Activated CD4-positive, alpha-beta T cell treated with anti-CD3 and anti-CD28 coated beads, Interleukin-2, amount 10 ng/mL, durations not matched to agents 24 days and 14 days (primary cell): Measurements from ENCODE around the gene NOS1. TPM values are rescaled to one million over a fixed set of nuclear protein-coding genes. Genes with fewer than 3 reads are reported as not detected.
A peak's percentile ranks its signal among the peaks of the same experiment; 100 is the strongest.
"Not testable (repeated sequence)": the region's sequence is repeated elsewhere in the genome, so short reads cannot be mapped to it uniquely, and the experiment has no call there.

ENCODE experiments used
- DNase-seq: peaks from one replicate; pipeline ENCODE4 v3.0.0; 2022
- H3K27ac Mint-ChIP-seq: one replicate; pipeline ENCODE4 v1.8.0; 2022; ENCODE audit warnings: mild to moderate bottlenecking, mixed read lengths
- H3K27me3 Mint-ChIP-seq: one replicate; pipeline ENCODE4 v1.8.0; 2022; ENCODE audit warnings: mixed read lengths
- H3K36me3 Mint-ChIP-seq: one replicate; pipeline ENCODE4 v1.8.0; 2022; ENCODE audit warnings: low read depth, mild to moderate bottlenecking, mixed read lengths
- H3K4me1 Mint-ChIP-seq: one replicate; pipeline ENCODE4 v1.8.0; 2021; ENCODE audit warnings: mixed read lengths
- H3K4me3 Mint-ChIP-seq: one replicate; pipeline ENCODE4 v1.8.0; 2022; ENCODE audit warnings: mild to moderate bottlenecking, moderate library complexity, mixed read lengths
- H3K9me3 Mint-ChIP-seq: one replicate; pipeline ENCODE4 v1.8.0; 2021; ENCODE audit warnings: mixed read lengths
- intact Hi-C: fragments of 100-400 bp; cut with micrococcal nuclease; formaldehyde crosslinking; loops from one replicate; pipeline ENCODE4 v1.15.1; 2023
- total RNA-seq: library from RNA; stranded (reverse); gene quantifications from 2 replicates; pipeline ENCODE4 v1.2.3, GENCODE V29; 2022

The NOS1 gene
- total RNA-seq, 1 donor from 2014 or later, result not detected

DNA sequence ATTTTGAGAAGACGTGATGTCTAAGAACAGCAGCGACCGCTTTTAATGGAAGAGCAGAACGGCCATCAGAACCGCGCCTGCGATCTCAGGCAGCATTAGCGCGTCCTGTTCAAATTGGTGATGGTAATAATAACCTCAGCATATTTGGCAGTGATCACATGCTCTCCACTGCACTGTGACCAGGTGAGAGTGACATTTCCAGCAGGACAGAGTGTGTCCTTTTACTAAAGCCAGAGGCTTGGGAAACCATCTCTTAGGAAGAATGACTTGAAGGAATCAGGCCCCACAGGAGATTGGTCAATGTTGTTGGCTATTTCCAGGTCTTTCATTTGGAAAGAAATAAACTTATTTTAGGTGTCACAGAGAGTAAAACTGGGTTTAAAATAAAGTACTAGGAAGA lies 119.7 kb downstream of the NOS1 start:
- intact Hi-C loops, result no loop called here
- Mint-ChIP-seq H3K9me3 (peaks cover 7% of the 10 kb centered on the region), H3K36me3 (no peaks in the 10 kb centered on the region), H3K27me3 (no peaks in the 10 kb centered on the region), H3K4me1 (no peaks in the 10 kb centered on the region), H3K4me3 (no peak overlapping the region), H3K27ac (no peak overlapping the region)
- DNase-seq, result no peak

DNA sequence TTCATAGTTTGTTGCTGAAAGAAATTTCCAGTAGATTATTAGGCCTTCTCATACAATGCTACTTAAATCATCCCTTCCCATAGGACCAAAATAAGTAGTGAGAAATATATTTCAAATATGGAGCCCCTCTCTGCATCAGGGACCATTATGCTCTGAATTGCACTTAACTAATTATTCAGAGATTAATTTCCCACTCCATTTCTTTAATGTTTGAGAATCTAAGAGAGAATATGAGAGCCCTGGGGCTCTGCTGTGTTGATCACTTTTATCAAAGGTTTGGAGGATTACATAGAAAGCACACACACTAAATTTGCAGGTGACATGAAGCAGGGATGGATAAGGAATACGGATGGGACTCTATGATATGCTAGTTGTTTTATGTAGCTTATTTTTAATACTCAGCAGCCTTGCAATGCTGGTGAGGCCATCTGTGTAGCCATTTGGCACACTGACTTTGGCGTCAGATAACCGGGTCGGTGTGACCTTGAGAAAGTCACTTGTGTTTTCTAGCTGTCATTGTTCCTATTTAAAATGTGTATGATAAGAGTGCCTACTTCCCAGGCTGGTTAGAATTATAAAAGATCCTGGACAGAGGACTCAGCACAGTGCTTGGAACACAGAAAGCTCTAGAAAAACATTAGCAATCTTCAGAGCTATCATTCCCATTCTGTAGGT lies 121.2 kb downstream of the NOS1 start:
- intact Hi-C loops, result no loop called here
- H3K27me3 Mint-ChIP-seq, result peaks cover 3% of the 10 kb centered on the region
- no peaks in the 10 kb centered on the region for H3K36me3 Mint-ChIP-seq
- no peak overlapping the region for H3K27ac Mint-ChIP-seq
- H3K4me1 Mint-ChIP-seq, result no peaks in the 10 kb centered on the region
- DNase-seq, result no peak
- no peak overlapping the region for H3K4me3 Mint-ChIP-seq
- H3K9me3 Mint-ChIP-seq, result peaks cover 7% of the 10 kb centered on the region

DNA sequence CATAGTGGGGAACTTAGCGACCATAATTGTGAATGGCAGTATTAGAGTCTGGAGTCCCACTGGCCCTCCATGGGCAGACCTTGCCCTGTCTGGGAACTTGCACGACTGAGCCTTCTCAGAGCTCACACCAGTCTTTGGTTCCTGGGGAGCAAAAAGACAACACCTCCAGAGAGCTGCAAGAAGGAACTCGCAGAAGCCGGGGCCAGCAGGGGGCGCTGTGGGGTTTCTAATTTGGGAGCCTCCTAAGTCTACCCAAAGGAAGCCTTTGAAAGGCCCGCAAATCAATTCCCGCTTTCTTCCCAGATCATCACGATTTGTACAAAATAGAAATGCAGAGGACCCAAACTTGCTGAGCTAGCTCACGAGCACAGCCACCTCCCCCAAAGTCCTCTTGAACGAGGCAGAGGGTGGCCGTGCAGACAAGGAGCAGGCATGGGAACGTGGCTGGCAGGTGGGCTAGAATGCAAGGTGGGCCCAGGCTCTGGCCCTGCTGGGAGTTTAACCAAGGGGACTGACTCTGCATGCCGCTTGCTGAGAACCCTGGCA lies 124.9 kb downstream of the NOS1 start:
- Mint-ChIP-seq H3K4me3 (no peak overlapping the region), H3K27me3 (peaks cover 3% of the 10 kb centered on the region), H3K36me3 (no peaks in the 10 kb centered on the region), H3K4me1 (no peaks in the 10 kb centered on the region), H3K27ac (no peak overlapping the region), H3K9me3 (no peaks in the 10 kb centered on the region)
- intact Hi-C loops, result no loop called here
- DNase-seq, result peak; percentile 92

DNA sequence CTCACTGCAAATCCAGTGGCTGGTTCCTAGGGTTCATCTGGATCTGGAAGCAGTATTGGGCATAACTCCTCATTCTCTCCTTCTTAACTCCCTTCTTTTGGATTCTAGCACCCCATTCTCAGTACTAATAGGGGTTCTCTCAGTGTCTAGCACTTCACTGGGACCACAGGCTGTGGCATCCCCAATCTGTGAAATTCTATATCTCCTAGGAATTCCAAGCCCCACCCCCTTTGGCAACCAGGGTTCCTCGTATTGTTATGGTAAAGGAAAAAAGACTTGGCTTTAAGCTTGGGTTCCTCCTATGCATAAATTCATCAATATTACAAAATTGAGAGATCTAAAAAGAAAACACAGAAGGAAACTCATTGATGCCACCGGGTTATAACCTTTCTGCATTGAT lies 126.2 kb downstream of the NOS1 start:
- no peak for DNase-seq
- Mint-ChIP-seq H3K9me3 (no peaks in the 10 kb centered on the region), H3K36me3 (no peaks in the 10 kb centered on the region), H3K27ac (no peak overlapping the region), H3K27me3 (peaks cover 3% of the 10 kb centered on the region), H3K4me1 (no peaks in the 10 kb centered on the region), H3K4me3 (no peak overlapping the region)
- intact Hi-C loops, result no loop called here

DNA sequence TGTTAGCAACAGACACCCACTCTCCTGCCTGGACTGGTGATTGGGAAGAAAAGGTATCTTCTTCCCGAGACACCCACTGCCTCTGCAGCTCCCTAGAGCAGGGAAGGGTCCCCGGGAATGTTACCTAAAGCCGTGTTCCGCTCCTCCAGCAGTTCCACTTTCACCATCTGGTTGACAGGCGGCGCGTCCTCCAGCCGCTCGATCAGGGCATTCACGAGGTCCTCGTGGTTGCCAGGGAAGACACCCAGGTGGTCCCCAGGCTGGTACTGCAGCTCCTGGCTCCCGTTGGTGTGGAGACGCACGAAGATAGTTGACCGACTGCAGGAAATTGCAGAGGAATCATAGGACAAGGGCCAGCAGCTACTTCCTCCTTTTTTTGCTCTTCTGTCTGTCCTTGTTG lies 127.0 kb downstream of the NOS1 start:
- Mint-ChIP-seq H3K4me1 (no peaks in the 10 kb centered on the region), H3K27ac (no peak overlapping the region), H3K9me3 (no peaks in the 10 kb centered on the region), H3K4me3 (no peak overlapping the region), H3K27me3 (peaks cover 3% of the 10 kb centered on the region), H3K36me3 (no peaks in the 10 kb centered on the region)
- DNase-seq, result no peak
- intact Hi-C loops, result no loop called here

DNA sequence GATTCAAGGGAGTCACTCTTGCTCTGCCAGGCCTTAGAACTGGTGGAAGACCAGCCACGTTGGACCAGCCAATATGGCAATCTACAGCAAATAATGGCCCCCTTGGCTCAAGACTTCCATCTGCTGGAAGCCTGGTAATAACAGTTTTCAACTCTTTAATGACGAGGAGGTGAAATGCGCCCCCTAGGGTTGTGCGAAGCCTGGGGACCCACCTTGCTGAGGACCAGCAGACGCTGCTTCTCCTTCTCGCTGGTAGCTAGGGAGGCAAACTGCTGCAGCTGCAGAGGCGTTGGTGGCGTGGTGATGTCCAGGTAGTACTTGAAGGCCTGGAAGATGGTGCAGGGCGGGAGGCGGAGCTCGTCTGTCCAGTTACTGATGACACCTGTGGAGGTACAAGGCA lies 129.7 kb downstream of the NOS1 start:
- no peak for DNase-seq
- no peaks in the 10 kb centered on the region for H3K9me3 Mint-ChIP-seq
- no peaks in the 10 kb centered on the region for H3K4me1 Mint-ChIP-seq
- H3K36me3 Mint-ChIP-seq, result no peaks in the 10 kb centered on the region
- H3K4me3 Mint-ChIP-seq, result no peak overlapping the region
- intact Hi-C loops, result no loop called here
- H3K27ac Mint-ChIP-seq, result no peak overlapping the region
- peaks cover 3% of the 10 kb centered on the region for H3K27me3 Mint-ChIP-seq

DNA sequence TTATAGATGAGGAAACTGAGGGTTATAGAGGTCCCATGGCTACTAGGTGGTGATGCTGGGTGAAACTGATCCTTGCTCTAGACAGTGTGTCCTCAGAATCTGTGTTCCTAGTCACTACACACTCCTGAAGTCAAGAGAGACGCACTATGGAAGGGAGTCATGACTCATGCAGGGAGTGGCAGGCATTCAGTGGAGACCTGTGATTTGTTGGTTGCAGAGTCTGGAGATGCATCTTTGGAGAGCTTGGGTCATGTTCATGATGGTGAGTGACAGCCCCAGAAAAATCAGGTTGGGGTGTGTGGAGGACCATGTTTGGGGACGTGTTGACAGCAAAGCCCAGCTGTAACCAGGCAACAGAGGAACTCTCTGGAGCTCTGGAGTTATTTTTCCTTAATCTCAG lies 133.2 kb downstream of the NOS1 start:
- Mint-ChIP-seq H3K4me3 (no peak overlapping the region), H3K9me3 (no peaks in the 10 kb centered on the region), H3K27me3 (no peaks in the 10 kb centered on the region), H3K36me3 (no peaks in the 10 kb centered on the region), H3K27ac (no peak overlapping the region), H3K4me1 (no peaks in the 10 kb centered on the region)
- no peak for DNase-seq
- intact Hi-C loops, result no loop called here

DNA sequence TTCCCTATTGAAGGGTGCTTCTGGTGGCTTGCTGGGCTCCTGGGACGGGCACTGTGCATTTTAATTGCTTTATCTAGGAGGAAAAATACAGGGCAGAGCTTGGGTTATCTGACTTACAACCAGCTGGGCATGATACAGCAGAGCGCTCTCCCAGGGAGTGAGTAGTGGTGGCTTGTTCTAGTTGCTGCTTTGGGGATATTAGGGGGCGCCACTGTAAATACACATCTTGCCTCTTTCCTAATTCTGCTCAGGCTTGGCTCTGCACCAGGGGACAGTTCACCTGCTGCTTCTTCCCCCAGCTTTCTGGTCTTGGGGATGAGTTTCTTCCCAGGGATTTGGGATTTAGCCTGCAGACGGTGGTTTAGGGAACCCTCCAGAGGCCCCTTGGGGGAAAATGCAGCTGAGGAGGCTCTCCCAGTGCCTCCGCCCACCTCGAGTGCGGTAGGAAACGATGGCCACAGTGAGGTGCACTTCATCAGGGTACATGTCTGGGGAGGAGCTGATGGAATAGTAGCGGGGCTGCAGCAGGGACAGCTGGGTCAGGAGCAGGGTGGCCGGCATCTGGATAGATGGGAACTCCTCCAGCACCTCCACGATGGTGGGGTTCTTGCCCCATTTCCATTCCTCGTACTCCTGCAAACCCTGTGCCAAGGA lies 134.3 kb downstream of the NOS1 start:
- intact Hi-C loops, result no loop called here
- H3K9me3 Mint-ChIP-seq, result no peaks in the 10 kb centered on the region
- H3K4me1 Mint-ChIP-seq, result no peaks in the 10 kb centered on the region
- H3K4me3 Mint-ChIP-seq, result no peak overlapping the region
- H3K36me3 Mint-ChIP-seq, result no peaks in the 10 kb centered on the region
- no peak for DNase-seq
- H3K27me3 Mint-ChIP-seq, result no peaks in the 10 kb centered on the region
- H3K27ac Mint-ChIP-seq, result no peak overlapping the region

DNA sequence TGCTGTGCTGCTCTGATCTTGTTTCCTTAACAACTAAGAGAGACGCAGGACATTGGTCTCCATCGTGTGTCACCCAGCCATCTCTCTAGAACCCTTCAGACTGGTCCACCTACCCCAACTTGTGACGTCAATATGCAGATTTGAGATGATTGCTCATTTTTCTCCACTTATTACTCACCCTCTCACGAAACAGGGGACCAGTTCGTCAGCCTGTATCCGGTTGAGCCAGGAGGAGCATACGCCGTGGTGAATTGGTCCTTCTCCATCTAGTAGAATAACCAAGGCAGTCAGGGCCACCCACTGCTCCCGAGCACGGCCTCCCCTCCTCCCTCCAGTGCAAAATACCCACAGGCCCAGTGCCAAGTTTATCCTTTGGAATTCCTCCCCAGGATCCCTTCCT lies 134.9 kb downstream of the NOS1 start:
- H3K9me3 Mint-ChIP-seq, result no peaks in the 10 kb centered on the region
- intact Hi-C loops, result no loop called here
- H3K27ac Mint-ChIP-seq, result no peak overlapping the region
- H3K27me3 Mint-ChIP-seq, result no peaks in the 10 kb centered on the region
- no peak overlapping the region for H3K4me3 Mint-ChIP-seq
- DNase-seq, result no peak
- H3K4me1 Mint-ChIP-seq, result no peaks in the 10 kb centered on the region
- H3K36me3 Mint-ChIP-seq, result no peaks in the 10 kb centered on the region

DNA sequence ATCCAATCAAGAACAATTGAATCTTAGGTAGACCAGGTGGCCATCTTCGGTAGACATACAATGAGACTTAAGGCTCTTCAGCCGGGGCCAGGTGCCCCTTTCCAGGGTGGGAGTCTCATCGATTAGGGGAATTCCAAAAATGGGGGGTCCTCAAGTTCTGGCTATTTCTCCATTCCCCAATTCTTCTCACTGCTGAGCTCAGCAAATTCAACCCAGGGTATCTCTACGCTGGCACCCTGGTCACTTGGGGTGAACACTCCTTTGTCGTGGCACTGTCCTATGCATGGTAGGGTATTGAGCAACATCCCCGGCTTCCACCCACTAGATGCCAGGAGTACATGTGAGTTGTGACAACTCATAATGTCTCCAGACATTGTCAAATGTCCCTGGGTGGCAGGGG lies 136.2 kb downstream of the NOS1 start:
- no peaks in the 10 kb centered on the region for H3K27me3 Mint-ChIP-seq
- no peaks in the 10 kb centered on the region for H3K4me1 Mint-ChIP-seq
- no peaks in the 10 kb centered on the region for H3K9me3 Mint-ChIP-seq
- no peak overlapping the region for H3K4me3 Mint-ChIP-seq
- no peak overlapping the region for H3K27ac Mint-ChIP-seq
- H3K36me3 Mint-ChIP-seq, result no peaks in the 10 kb centered on the region
- intact Hi-C loops, result no loop called here
- no peak for DNase-seq

DNA sequence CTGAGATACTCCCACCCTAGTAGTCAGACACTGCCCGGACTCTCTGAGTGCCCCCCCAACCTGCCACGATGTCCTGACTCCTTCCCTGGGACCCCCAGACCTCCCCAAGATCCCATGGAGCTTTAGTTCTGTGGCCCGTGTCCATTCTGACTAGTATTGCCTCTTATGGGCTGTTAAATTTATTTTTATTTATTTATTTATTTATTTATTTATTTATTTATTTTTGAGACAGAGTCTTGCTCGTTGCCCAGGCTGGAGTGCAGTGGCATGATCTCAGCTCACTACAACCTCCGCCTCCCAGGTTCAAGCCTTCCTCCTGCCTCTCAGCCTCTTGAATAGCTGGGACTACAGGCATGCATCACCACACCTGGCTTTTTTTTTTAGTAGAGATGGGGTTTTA lies 140.5 kb downstream of the NOS1 start:
- H3K36me3 Mint-ChIP-seq, DNase-seq, H3K27me3 Mint-ChIP-seq, H3K27ac Mint-ChIP-seq, H3K4me1 Mint-ChIP-seq, intact Hi-C loops, H3K4me3 Mint-ChIP-seq, H3K9me3 Mint-ChIP-seq: not testable (repeated sequence)

DNA sequence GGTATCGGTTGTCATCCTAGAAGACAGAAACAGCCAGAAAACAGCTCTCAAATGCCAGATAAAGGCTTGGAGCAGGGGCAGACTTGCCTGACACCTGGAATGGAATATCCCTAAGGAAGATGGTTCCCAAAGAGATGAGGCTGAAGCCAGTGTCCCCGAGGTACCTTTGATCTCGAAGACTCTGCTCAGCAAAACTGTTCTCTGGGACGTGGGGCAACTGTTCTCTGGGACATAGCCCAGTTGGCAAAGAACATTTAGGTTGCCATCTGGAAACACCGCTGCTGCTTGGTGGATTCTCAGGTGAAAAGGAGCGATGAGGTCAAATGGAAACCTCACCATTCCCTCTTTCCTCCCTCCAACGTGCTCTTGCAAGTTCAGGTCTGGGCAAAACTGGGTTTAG lies 143.3 kb downstream of the NOS1 start:
- H3K27ac Mint-ChIP-seq, result no peak overlapping the region
- H3K9me3 Mint-ChIP-seq, result no peaks in the 10 kb centered on the region
- no peak for DNase-seq
- intact Hi-C loops, result no loop called here
- no peaks in the 10 kb centered on the region for H3K4me1 Mint-ChIP-seq
- H3K4me3 Mint-ChIP-seq, result no peak overlapping the region
- H3K36me3 Mint-ChIP-seq, result no peaks in the 10 kb centered on the region
- no peaks in the 10 kb centered on the region for H3K27me3 Mint-ChIP-seq

DNA sequence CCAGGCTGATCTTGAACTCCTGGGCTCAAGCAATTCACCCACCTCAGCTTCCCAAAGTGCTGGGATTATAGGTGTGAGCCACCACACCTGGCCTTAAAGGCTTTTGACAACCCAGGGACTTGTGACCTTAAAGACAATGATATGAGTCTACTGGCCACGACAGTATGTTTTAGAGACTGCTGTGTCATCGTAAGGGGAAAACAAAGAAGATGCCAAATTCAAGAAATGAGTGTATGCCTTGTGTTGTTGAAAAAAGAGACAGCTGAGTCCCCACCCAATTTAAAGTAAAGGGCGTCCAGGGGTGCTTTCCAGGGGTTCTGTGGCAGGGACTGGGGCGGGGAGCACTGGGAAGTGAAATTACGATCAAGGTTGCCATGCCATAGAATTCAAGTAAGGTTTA lies 144.7 kb downstream of the NOS1 start:
- no peak overlapping the region for H3K27ac Mint-ChIP-seq
- intact Hi-C loops, result no loop called here
- no peaks in the 10 kb centered on the region for H3K4me1 Mint-ChIP-seq
- no peaks in the 10 kb centered on the region for H3K9me3 Mint-ChIP-seq
- H3K36me3 Mint-ChIP-seq, result no peaks in the 10 kb centered on the region
- no peak overlapping the region for H3K4me3 Mint-ChIP-seq
- DNase-seq, result no peak
- no peaks in the 10 kb centered on the region for H3K27me3 Mint-ChIP-seq

DNA sequence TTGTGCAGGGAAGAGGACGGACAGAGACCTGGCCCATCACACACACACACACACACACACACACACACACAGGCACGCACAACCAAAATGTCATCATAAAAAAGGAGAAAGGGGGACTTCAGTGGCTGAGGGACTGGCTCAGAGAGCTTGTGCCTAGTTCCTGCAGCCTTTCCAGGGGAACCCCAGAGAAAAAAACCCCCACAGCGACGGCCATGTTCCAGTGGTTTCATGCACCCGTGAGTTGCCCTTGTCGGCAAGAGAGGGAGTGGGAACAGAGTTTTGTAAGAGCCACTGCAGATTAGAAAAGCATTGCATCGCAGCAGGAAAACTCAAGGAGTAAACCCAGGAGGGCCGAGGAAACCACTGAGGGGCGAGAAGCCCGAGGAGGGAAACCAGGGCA lies 146.6 kb downstream of the NOS1 start:
- Mint-ChIP-seq H3K9me3 (no peaks in the 10 kb centered on the region), H3K27ac (no peak overlapping the region), H3K4me3 (no peak overlapping the region), H3K36me3 (no peaks in the 10 kb centered on the region), H3K27me3 (no peaks in the 10 kb centered on the region), H3K4me1 (no peaks in the 10 kb centered on the region)
- intact Hi-C loops, result no loop called here
- no peak for DNase-seq
